ENCODE results near the gene DNAH11. TPM values are rescaled to one million over a fixed set of nuclear protein-coding genes. Genes with fewer than 3 reads are reported as not detected.
A peak's percentile ranks its signal among the peaks of the same experiment; 100 is the strongest.

Gene DNAH11
- total and polyA plus RNA-seq, 9 of the 15 experiments (the other 6 are each of a cell fraction or from before 2014, with no cell fraction given): under 0.01 TPM; not detected in 7

DNA sequence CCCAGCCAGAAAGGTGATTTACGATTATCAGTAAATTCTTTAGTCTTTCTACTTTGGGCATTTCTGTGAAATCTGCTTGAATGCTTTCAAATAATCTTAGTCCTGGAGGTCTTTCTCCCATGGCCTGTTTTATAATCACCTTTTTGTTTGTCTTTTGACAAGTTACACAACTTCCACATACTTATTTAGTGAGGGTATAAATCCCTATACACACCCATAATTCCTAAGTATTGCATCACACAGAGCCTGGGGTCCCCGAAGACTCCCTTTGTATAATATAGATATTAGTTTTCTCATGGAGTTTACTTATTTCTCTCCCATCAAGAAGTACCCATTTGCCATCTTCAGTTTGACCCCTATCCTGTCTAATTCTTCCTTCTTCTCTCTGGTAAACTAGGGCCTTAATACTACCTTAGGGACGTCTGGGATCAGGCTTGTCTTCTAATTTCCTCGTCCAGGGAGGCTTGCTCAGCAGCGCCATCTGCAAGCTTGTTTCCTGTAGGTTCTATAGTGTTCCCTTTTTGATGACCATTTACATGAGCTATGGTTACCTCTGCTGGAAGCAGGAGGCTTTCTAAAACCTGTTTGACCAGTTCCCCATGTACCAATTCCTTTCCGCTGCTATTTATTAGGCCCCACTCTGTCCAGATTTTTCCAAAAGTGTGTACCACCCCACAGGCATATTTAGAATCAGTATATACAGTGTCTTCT is 8.1 kb downstream of the DNAH11 start:
- no TSS peak for BruUV-seq (replicated peaks)
- H2AFZ ChIP-seq (ENCODE audit: low read depth, low read length): no peak overlapping the region

More for the DNA sequence above, 8.1 kb downstream of the DNAH11 start:
- Histone ChIP-seq H3K9me1 (ENCODE audit: control insufficient read depth, insufficient read depth, low read length) (no peaks in the 10 kb centered on the region), H3K4me1 (replicated peaks in 1 of 2; ENCODE audit: control insufficient read depth in 2 of 2, insufficient read depth in 2 of 2, low read length in 2 of 2) (no peaks in the 10 kb centered on the region), H3K9me3 (replicated peaks; ENCODE audit: control insufficient read depth, insufficient read depth, low read depth, low read length) (no peaks in the 10 kb centered on the region), H3K79me2 (ENCODE audit: control insufficient read depth, insufficient read depth, low read length) (no peaks in the 10 kb centered on the region), H3K4me2 (ENCODE audit: insufficient read depth, low read length) (no peak overlapping the region), H3K4me3 (no peak overlapping the region), H3K9ac (ENCODE audit: insufficient read depth in 1 of 2, low read depth in 2 of 2, low read length in 2 of 2) (no peak overlapping the region), H3K27ac (ENCODE audit: extremely low read depth, low read depth, low read length) (no peak overlapping the region), H4K20me1 (replicated peaks; ENCODE audit: control insufficient read depth, insufficient read depth, low read length) (no peaks in the 10 kb centered on the region), H3K27me3 (ENCODE audit: control insufficient read depth in 2 of 2, insufficient read depth in 2 of 2, low read length in 2 of 2) (no peaks in the 10 kb centered on the region; a peak in 1 of 5 replicates), H3K36me3 (ENCODE audit: control insufficient read depth, insufficient read depth, low read length) (no peaks in the 10 kb centered on the region)
- TF ChIP-seq, protein P1, sequence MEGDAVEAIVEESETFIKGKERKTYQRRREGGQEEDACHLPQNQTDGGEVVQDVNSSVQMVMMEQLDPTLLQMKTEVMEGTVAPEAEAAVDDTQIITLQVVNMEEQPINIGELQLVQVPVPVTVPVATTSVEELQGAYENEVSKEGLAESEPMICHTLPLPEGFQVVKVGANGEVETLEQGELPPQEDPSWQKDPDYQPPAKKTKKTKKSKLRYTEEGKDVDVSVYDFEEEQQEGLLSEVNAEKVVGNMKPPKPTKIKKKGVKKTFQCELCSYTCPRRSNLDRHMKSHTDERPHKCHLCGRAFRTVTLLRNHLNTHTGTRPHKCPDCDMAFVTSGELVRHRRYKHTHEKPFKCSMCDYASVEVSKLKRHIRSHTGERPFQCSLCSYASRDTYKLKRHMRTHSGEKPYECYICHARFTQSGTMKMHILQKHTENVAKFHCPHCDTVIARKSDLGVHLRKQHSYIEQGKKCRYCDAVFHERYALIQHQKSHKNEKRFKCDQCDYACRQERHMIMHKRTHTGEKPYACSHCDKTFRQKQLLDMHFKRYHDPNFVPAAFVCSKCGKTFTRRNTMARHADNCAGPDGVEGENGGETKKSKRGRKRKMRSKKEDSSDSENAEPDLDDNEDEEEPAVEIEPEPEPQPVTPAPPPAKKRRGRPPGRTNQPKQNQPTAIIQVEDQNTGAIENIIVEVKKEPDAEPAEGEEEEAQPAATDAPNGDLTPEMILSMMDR (IDR thresholded peaks at IDR 0.05 in 2 of 3, conservative IDR thresholded peaks at IDR 0.05 in 1 of 3; ENCODE audit: insufficient read depth in 2 of 3, low read depth in 1 of 3, low read length in 3 of 3): peak in 2 of 3 experiments; percentile 29 to 30; a peak in 1 of 6 replicates
- TF ChIP-seq RAD21 (CRISPR knock-in tag; conservative IDR thresholded peaks at IDR 0.05 in 1 of 2, IDR thresholded peaks at IDR 0.05 in 1 of 2) (peak in 1 of 2 experiments; percentile 16; a peak in 1 of 4 replicates), NR2F6 (CRISPR knock-in tag; IDR thresholded peaks at IDR 0.05) (no peak), CEBPG (CRISPR knock-in tag; IDR thresholded peaks at IDR 0.05) (no peak), CEBPG (tag; conservative IDR thresholded peaks at IDR 0.05 in 1 of 2, IDR thresholded peaks at IDR 0.05 in 1 of 2) (0 out of 4 replicates have a peak, but pooled peaks of 1 of the 2 experiments have one; percentile 5), ZNF124 (CRISPR knock-in tag; IDR thresholded peaks at IDR 0.05) (no peak), COPS2 (conservative IDR thresholded peaks at IDR 0.05) (no peak), ZNF830 (CRISPR knock-in tag; IDR thresholded peaks at IDR 0.05) (no peak), ZNF436 (CRISPR knock-in tag; IDR thresholded peaks at IDR 0.05) (no peak), XRCC5 (IDR thresholded peaks at IDR 0.05; ENCODE audit: low read depth, low read length) (no peak), SLC30A9 (CRISPR knock-in tag; IDR thresholded peaks at IDR 0.05) (no peak), HNRNPH1 (optimal IDR thresholded peaks at IDR 0.05; ENCODE audit: low read depth, low read length) (no peak), ZNF174 (CRISPR knock-in tag; IDR thresholded peaks at IDR 0.05) (no peak), SMAD2 (IDR thresholded peaks at IDR 0.05; ENCODE audit: low read depth, low read length) (no peak)
- TF ChIP-seq, protein P2, sequence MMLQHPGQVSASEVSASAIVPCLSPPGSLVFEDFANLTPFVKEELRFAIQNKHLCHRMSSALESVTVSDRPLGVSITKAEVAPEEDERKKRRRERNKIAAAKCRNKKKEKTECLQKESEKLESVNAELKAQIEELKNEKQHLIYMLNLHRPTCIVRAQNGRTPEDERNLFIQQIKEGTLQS (IDR thresholded peaks at IDR 0.05): 0 out of 2 replicates have a peak, but pooled peaks have one; percentile 19
- TF ChIP-seq, protein P2 (CRISPR knock-in tag; conservative IDR thresholded peaks at IDR 0.05): no peak
- in situ Hi-C loops (cut with MboI): no loop called here
- no peak for FAIRE-seq
- DNase-seq (ENCODE audit: extremely low read depth in 1 of 4, low spot score in 3 of 4): peak in 1 of 4 experiments; percentile 16
- intact Hi-C loops (cut with micrococcal nuclease): no loop called here
- ATAC-seq: peak; percentile 80
- ChIA-PET POLR2A (no interaction called here), CTCF (ENCODE audit: low intra/inter-chr PET ratio) (no interaction called here)
- WGBS (ENCODE audit: insufficient coverage, low coverage, missing lambda C conversion rate): 3% methylated on average over 6 of the region's 6 CpGs

Data from K562 (cell line).